ENCODE results near the gene SETD1A. TPM values are rescaled to one million over a fixed set of nuclear protein-coding genes. Genes with fewer than 3 reads are reported as not detected.

The SETD1A gene
- total RNA-seq, 1 donor from 2014 or later, result 18.0 TPM

GRCh38 chr16:30920891-30921290 is 36.7 kb upstream of the SETD1A start:
- Mint-ChIP-seq H3K27me3 (ENCODE audit: low read depth) (no peaks in the 10 kb centered on the region), H3K36me3 (ENCODE audit: low read depth) (peaks cover under 1% of the 10 kb centered on the region), H3K4me3 (ENCODE audit: unreplicated experiment) (peak overlapping the region; percentile 100), H3K9me3 (ENCODE audit: low read depth) (no peaks in the 10 kb centered on the region), H3K27ac (ENCODE audit: unreplicated experiment) (no peak overlapping the region), H3K4me1 (ENCODE audit: low read depth) (peaks cover 19% of the 10 kb centered on the region)
- DNase-seq (ENCODE audit: low spot score), result no peak
- TF ChIP-seq, protein P1, sequence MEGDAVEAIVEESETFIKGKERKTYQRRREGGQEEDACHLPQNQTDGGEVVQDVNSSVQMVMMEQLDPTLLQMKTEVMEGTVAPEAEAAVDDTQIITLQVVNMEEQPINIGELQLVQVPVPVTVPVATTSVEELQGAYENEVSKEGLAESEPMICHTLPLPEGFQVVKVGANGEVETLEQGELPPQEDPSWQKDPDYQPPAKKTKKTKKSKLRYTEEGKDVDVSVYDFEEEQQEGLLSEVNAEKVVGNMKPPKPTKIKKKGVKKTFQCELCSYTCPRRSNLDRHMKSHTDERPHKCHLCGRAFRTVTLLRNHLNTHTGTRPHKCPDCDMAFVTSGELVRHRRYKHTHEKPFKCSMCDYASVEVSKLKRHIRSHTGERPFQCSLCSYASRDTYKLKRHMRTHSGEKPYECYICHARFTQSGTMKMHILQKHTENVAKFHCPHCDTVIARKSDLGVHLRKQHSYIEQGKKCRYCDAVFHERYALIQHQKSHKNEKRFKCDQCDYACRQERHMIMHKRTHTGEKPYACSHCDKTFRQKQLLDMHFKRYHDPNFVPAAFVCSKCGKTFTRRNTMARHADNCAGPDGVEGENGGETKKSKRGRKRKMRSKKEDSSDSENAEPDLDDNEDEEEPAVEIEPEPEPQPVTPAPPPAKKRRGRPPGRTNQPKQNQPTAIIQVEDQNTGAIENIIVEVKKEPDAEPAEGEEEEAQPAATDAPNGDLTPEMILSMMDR (IDR thresholded peaks at IDR 0.05), result no peak

- peak overlapping the region; percentile 100 for H3K27ac Mint-ChIP-seq (ENCODE audit: unreplicated experiment)
- H3K4me3 Mint-ChIP-seq (ENCODE audit: unreplicated experiment), result peak overlapping the region; percentile 100
- H3K9me3 Mint-ChIP-seq (ENCODE audit: low read depth), result no peaks in the 10 kb centered on the region
- H3K36me3 Mint-ChIP-seq (ENCODE audit: low read depth), result peaks cover 4% of the 10 kb centered on the region
- TF ChIP-seq, protein P1 (IDR thresholded peaks at IDR 0.05), result no peak
- no peaks in the 10 kb centered on the region for H3K27me3 Mint-ChIP-seq (ENCODE audit: low read depth)
- DNase-seq (ENCODE audit: low spot score), result no peak
- peaks cover 23% of the 10 kb centered on the region for H3K4me1 Mint-ChIP-seq (ENCODE audit: low read depth)
These were observed 36.2 kb upstream of the SETD1A start for GRCh38 chr16:30921459-30921747.

DNA sequence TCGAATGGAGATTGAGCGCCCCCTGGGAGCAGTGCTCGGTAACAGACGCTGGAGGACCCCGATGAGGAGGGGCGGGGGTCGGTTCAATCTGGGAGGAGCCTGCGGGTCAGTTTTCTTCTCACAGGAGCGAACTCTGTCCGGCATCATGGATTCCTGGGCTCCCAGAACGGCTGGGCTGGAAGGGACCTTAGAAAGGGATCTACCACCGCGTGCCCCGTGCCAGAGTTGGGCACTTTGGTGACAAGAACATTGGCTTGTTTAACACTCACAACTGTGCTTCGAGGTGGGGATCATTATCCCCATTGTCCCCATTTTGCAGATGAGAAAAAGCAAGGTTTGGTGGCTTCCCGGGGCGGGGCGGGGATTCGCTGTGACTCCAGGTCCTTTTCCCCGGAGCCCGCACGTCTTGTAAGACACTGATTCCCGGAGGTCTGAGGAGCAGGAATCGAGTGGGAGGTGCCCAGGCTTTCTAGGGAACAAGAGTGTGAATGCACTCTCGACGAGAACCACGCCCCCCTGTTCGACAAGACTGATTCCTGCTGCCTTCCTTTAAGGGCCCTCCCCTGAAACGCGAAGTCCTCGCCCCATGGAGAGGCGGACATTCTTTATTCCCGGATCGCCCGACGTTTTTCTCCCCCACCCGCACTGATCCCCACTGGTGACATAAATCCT is 35.7 kb upstream of the SETD1A start:
- no peaks in the 10 kb centered on the region for H3K9me3 Mint-ChIP-seq (ENCODE audit: low read depth)
- H3K4me1 Mint-ChIP-seq (ENCODE audit: low read depth), result peaks cover 27% of the 10 kb centered on the region
- TF ChIP-seq, protein P1 (IDR thresholded peaks at IDR 0.05), result peak; percentile 98
- H3K27me3 Mint-ChIP-seq (ENCODE audit: low read depth), result no peaks in the 10 kb centered on the region
- peak overlapping the region; percentile 100 for H3K4me3 Mint-ChIP-seq (ENCODE audit: unreplicated experiment)
- peaks cover 4% of the 10 kb centered on the region for H3K36me3 Mint-ChIP-seq (ENCODE audit: low read depth)
- no peak for DNase-seq (ENCODE audit: low spot score)
- peak overlapping the region; percentile 100 for H3K27ac Mint-ChIP-seq (ENCODE audit: unreplicated experiment)

DNA sequence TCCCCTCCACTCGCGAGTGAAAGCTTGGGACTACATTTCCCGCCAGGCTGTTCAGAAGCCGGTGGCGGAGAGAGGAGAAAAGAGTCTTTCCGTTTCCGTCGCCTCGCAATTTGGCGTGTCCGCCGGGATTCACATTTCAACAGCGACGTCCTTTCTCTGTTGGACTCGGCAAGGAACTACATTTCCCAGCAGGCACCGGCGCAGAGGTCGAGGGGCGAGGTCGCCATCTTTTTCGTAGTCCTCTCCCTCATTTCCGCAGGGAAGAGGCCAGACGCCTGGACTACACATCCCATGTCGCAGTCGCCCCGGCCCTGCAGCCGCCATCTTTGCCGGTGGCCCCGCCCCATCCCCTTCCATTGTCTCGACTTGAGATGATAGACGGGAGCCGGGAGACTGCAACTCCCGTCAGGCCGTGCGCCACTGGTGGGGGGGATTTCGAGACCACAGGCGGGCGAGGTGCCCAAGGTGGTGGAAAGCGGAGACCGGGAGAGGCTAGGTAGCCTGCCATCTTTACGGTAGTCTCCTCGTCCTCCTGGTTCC is 35.1 kb upstream of the SETD1A start:
- peaks cover 4% of the 10 kb centered on the region for H3K36me3 Mint-ChIP-seq (ENCODE audit: low read depth)
- peak overlapping the region; percentile 100 for H3K4me3 Mint-ChIP-seq (ENCODE audit: unreplicated experiment)
- no peaks in the 10 kb centered on the region for H3K9me3 Mint-ChIP-seq (ENCODE audit: low read depth)
- DNase-seq (ENCODE audit: low spot score), result peak; percentile 100
- H3K4me1 Mint-ChIP-seq (ENCODE audit: low read depth), result peaks cover 29% of the 10 kb centered on the region
- TF ChIP-seq, protein P1 (IDR thresholded peaks at IDR 0.05), result no peak
- no peaks in the 10 kb centered on the region for H3K27me3 Mint-ChIP-seq (ENCODE audit: low read depth)
- H3K27ac Mint-ChIP-seq (ENCODE audit: unreplicated experiment), result peak overlapping the region; percentile 100

DNA sequence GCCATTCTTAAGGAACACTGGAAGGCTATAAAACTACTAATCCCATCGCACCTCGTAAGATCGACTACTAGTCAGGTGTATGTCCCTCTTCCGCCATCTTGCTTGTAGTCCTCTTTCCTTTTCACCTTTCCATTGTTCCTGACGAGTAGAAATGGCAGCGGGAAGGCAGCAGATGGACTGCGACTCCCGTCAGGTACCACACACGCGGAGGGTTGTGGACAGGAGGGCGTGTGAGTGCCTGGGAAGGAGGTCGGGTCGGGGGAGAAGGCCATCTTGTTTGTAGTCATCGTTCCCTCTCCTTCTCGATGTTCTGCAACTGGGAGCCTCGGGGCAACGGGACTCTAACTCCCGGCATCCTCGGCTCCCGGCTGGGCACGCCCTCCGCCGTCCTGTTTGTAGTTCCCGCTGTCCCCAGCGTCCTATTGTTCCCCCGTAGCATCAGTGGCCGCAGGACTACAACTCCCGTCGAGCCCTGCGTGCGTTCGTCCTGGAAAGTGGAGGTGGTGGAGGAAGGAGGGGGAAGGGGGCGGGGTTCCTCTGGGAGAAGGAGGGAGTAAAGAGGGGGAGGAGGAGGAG is 34.5 kb upstream of the SETD1A start:
- Mint-ChIP-seq H3K4me1 (ENCODE audit: low read depth) (peaks cover 29% of the 10 kb centered on the region), H3K27ac (ENCODE audit: unreplicated experiment) (peak overlapping the region; percentile 100), H3K4me3 (ENCODE audit: unreplicated experiment) (peak overlapping the region; percentile 100), H3K9me3 (ENCODE audit: low read depth) (no peaks in the 10 kb centered on the region), H3K36me3 (ENCODE audit: low read depth) (peaks cover 4% of the 10 kb centered on the region), H3K27me3 (ENCODE audit: low read depth) (no peaks in the 10 kb centered on the region)
- DNase-seq (ENCODE audit: low spot score), result peak; percentile 99
- TF ChIP-seq, protein P1 (IDR thresholded peaks at IDR 0.05), result no peak
